ENCODE data around the gene TNIP1. TPM values are rescaled to one million over a fixed set of nuclear protein-coding genes. Genes with fewer than 3 reads are reported as not detected.

The TNIP1 gene, protein sequence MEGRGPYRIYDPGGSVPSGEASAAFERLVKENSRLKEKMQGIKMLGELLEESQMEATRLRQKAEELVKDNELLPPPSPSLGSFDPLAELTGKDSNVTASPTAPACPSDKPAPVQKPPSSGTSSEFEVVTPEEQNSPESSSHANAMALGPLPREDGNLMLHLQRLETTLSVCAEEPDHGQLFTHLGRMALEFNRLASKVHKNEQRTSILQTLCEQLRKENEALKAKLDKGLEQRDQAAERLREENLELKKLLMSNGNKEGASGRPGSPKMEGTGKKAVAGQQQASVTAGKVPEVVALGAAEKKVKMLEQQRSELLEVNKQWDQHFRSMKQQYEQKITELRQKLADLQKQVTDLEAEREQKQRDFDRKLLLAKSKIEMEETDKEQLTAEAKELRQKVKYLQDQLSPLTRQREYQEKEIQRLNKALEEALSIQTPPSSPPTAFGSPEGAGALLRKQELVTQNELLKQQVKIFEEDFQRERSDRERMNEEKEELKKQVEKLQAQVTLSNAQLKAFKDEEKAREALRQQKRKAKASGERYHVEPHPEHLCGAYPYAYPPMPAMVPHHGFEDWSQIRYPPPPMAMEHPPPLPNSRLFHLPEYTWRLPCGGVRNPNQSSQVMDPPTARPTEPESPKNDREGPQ
- 92.6 and 212 TPM in 2 replicates for total RNA-seq

DNA sequence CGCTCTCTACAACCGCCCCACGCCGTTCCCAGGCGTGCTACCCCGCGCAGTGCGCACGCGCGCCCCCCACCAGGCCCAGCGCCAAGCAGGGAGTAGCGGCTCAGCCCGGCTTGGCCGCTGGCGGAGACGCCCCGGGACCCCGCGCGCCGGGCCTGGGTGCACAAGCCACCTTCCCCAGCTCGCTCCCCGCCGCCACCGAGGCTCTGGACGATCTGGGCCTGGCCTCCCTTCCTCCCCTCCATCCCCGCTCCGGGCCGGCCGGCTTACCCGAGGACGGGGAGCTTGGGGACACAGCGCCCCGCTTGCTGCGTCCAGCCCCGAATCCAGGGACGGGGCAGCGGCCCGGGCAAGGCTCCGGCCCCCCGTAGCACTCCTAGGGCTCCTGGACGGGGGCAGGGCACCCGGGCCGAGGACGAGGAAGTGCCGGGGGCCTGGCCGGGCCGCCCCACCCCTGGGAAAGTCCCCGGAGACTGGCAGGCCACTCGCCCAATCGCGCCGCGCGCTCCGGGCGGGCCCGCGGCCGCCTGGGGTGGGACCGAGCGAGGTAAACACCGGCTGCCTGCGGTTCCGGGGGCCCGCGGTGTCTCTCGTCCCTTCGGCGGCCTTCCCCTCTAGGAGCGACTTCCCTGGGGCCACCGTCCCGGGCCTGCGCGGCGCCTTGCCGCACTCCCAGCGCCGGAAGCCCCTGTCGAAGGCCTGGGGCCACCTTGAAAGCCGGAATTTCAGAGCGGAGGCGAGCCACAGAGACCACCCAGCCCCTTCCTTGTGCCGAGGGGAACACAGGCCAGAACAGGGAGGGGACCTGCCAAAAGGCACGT, at the start of gene TNIP1:
TNIP1 (minus strand) TSS at position 422 of the 818 bp plus-strand sequence. CDS start 15,939 bp downstream, outside the sequence.

DNA sequence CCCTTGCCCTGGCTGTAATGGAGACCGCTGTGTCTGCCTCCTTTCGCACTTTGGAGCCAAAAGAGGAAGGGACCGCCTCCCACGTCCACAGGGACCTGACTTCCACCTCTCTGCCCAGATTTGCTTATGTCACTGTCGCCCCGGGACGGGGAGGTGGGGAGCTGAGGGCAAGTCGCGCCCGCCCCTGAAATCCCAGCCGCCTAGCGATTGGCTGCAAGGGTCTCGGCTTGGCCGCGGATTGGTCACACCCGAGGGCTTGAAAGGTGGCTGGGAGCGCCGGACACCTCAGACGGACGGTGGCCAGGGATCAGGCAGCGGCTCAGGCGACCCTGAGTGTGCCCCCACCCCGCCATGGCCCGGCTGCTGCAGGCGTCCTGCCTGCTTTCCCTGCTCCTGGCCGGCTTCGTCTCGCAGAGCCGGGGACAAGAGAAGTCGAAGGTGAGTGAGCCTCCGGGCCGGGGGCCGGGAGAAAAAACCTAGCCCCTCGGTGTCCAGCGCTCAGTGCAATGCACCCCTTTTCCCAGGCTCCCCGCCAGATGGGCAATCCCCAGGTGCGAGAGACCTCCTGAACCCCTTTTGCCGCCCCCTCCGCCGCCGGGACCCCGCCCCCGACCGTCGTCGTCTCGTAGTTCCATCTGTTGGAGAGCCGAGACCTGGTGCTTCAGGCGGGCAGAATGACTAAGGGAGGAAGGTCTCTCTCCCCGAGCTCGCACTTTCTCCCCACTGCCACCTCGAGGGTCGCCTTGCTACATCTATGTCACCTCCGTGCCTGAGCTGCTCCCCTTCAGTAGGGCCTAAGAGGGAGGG, 60.3 kb downstream of the TNIP1 start, which contains the start of gene GPX3:
GPX3 (plus strand) TSS at position 288 of the 807 bp plus-strand sequence; CDS start at position 352, 64 bp downstream.

Other genes with a start within 250 kb of the TNIP1 start
- gene IRGM, start 234.5 kb downstream of the TNIP1 start, total RNA-seq: not detected in 2 replicates
- gene ZNF300, start 176.1 kb downstream of the TNIP1 start, total RNA-seq: 5.5 and 6.3 TPM in 2 replicates
- gene GPX3, start 60.4 kb downstream of the TNIP1 start, total RNA-seq: 43.1 and 63.4 TPM in 2 replicates
- 8.2 and 18.9 TPM in 2 replicates for gene ANXA6, start 76.7 kb upstream of the TNIP1 start, total RNA-seq
- gene CCDC69, start 143.1 kb upstream of the TNIP1 start, total RNA-seq: 2.1 and 5.6 TPM in 2 replicates
- gene GM2A, start 172.2 kb upstream of the TNIP1 start, total RNA-seq: 95.7 and 138 TPM in 2 replicates
- gene SLC36A3, start 222.7 kb upstream of the TNIP1 start, total RNA-seq: not detected in 2 replicates